NB4 (cell line): ENCODE measurements around the gene HOXA6.

Source experiments
- DNase-seq: peaks from one replicate; pipeline ENCODE4 v3.0.0; 2010; ENCODE audit warnings: low read depth
- H3K4me3 ChIP-seq: one replicate; pipeline ENCODE4 v1.5.1; 2011; ENCODE audit warnings: mild to moderate bottlenecking, low read depth, low read length, moderate library complexity
- MYC ChIP-seq: IDR thresholded peaks from 2 replicates; pipeline ENCODE4 v1.6.1; 2011; ENCODE audit warnings: low read depth, low read length
- POLR2A ChIP-seq: IDR thresholded peaks from 2 replicates; pipeline ENCODE4 v1.6.1; 2011; ENCODE audit warnings: mild to moderate bottlenecking; ENCODE audit not compliant: insufficient read length; ENCODE audit errors: extremely low read depth
- TF ChIP-seq, protein P1 (sequence below): IDR thresholded peaks from 2 replicates; pipeline ENCODE4 v1.6.1; 2011; ENCODE audit warnings: low read depth, low read length
- TF ChIP-seq, protein P2 (sequence below): IDR thresholded peaks from one replicate; pipeline ENCODE4 v1.5.1; 2012; ENCODE audit warnings: low read depth, low read length

The HOXA6 gene

DNA sequence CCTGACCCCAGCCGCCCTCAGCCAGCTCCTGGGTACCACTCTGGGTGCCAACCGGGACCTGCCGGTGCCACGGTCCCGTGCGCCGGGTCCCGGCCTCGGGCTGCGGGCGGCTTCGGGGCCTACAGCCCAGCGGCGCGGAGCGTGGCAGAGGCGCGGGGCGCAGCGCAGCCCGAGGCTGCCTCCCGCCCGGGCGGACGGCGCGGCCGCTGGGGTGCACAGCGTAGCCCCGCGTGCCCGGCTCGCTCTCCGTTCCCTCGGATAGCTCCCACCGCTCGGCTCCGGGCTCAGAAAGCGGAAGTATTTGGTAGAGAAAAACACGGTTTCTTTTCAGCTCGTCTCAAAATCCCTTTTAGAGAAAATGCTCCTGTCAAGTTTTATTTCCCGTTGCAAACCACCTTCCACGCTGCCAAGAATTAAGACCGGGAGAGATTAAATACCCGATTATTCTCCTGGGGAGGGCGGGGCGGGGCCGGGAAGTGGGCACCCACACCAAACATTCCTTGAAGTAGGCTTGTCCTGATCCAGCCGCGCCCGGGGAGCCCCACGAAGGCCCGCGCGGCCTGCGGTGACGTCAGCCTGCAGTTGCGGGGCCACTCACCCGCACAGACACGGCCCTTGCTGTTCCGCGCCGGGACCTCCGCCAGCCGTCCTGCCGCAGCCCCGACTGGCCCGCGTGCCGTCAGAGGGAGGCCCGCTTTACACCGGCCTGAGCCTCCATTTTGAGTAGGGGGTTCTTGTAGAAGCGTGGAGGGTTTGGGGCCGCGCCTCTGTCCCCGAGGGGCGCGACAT is 45.2 kb upstream of the HOXA6 start:
- no peak for TF ChIP-seq MYC
- TF ChIP-seq POLR2A = no peak
- TF ChIP-seq, protein P1, sequence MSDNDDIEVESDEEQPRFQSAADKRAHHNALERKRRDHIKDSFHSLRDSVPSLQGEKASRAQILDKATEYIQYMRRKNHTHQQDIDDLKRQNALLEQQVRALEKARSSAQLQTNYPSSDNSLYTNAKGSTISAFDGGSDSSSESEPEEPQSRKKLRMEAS = no peak
- TF ChIP-seq, protein P2, sequence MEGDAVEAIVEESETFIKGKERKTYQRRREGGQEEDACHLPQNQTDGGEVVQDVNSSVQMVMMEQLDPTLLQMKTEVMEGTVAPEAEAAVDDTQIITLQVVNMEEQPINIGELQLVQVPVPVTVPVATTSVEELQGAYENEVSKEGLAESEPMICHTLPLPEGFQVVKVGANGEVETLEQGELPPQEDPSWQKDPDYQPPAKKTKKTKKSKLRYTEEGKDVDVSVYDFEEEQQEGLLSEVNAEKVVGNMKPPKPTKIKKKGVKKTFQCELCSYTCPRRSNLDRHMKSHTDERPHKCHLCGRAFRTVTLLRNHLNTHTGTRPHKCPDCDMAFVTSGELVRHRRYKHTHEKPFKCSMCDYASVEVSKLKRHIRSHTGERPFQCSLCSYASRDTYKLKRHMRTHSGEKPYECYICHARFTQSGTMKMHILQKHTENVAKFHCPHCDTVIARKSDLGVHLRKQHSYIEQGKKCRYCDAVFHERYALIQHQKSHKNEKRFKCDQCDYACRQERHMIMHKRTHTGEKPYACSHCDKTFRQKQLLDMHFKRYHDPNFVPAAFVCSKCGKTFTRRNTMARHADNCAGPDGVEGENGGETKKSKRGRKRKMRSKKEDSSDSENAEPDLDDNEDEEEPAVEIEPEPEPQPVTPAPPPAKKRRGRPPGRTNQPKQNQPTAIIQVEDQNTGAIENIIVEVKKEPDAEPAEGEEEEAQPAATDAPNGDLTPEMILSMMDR = no peak
- DNase-seq = no peak
- no peak overlapping the region for H3K4me3 ChIP-seq

DNA sequence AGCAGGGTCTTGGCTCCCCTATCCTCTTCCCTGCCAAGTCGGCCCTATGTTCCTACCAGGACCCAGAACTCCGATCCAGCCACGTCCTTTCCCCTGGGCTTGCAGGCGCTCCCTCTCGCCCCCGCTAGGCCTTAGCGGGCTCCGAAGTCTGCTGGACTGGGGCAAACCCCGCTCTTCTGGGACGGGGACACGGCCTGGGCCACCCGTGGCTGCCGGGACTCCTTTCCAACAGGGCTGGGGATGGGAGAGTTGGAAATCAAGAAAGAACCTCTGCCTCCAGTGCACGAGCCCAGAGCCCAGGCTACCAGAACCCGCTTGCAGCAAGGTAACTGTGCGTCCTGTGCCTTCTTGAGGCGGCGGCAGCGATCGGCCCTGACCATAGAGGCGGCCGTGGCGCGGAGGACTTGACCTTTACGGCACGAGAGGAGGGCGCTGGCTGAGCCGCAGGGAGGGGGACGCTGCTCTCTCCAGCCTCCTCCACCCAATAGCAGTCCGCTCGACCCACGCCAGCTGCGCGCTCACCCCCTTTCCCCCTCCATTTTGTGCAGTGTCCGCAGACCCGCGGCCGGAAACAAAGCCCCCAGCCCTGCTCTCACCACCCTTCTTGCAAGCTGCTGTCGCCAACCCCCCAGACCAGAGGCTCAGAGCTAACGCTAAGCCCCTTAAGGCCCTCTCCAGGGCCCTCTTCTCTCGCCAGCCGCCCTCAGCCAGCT is 44.4 kb upstream of the HOXA6 start:
- TF ChIP-seq, protein P2 = no peak
- TF ChIP-seq, protein P1 = no peak
- no peak for DNase-seq
- no peak overlapping the region for H3K4me3 ChIP-seq

DNA sequence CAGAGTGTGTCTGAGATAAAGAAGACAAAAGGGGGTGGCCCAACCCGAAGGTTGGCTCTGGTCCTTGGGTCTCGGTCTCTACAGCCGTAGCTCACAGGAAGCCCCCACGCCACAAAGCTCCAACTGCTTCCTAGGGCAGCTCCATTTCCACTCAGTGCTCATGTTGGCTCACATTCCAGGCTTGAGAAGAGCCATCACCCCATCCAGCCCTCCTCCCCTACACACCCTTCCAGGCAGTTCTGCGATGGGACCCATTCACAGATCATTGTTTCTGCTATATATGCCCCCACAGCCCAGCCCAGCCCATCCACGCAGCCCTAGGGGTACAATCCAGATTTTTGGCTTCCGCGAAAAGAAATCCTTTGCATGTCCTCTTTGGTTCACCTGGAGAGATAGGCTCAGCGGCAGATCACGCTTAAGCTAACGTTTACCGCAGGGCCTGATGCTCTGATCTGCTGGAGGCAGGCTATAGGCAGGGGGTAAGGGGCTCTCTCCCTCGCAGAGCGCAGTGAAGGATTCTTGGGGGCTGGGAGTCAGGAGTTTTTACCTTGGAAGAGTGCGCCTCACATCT is 43.7 kb upstream of the HOXA6 start:
- no peak for DNase-seq
- TF ChIP-seq, protein P2 = no peak
- TF ChIP-seq, protein P1 = no peak
- TF ChIP-seq POLR2A (no peak), MYC (no peak)
- no peak overlapping the region for H3K4me3 ChIP-seq

DNA sequence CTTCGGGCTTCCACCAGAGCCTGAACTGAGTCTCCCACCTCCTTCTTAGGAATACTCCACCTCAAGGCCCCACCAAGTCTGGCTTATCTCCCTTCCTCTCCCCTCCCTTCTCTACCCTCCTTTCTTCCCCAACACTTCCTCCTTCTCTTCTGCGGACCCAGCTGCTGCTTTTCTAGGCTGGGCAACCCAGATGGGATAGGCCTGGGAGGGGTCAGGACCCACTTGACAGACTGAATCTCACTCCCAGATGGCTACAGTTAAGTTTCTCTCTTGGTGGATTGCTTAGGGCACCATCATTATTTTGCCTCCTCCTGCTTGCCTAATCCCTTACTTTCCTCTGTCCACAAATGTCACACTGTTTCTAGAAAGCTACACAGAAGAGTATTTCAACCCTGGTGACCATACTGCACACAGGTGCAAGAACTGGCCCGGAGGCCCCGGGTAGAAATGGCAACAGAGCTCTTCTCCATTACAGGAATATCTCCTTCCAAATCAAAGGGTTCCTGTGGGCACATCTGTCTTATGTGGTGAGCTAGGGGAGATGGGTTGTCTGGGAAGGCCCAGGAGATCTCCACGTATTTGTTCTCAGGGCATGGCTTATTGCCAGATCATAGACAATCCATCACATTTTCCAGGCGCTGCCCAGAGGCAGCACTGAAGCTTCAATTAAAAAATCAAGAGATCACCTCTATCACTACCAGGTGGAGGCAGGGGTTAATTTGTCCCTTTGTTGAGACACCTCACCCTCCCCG is 42.6 kb upstream of the HOXA6 start:
- H3K4me3 ChIP-seq = no peak overlapping the region

DNA sequence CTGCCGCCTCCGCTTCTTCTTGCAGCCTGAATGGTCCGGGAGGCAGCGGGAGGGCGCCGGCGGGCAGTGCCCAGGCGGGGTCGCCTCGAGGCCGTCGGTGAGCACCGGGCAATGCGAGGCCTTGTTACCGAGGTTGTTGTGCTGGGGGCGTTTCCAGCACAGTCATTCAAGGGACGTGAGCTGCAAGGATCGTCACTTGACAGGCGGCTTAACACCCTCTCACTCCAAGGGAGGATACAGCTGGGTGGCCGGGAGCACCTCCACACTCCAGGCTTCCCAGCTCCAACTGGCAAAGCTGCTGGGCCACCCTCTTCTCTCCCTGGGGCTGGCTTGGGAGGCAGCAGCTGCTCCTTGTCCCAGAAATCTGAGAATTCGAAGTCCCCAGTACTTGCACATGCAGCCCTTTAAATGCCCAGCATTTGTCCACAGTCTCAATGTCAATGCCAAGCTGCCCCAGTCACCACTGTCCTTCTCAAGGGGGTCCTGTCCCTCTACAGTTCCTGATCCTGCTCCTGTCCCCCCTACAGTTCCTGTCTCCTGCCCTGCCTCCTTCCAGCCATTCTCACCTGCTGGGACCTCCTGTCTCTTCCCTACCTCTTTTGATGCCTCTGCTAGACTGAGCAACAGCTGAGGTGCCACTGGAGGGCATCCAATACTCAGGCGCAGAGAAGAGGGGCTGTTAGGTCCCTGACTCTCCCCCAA is 41.9 kb upstream of the HOXA6 start:
- peak overlapping the region; percentile 75 for H3K4me3 ChIP-seq
- TF ChIP-seq POLR2A = peak; percentile 24
- TF ChIP-seq, protein P1 = no peak
- TF ChIP-seq, protein P2 = peak; percentile 7
- DNase-seq = peak; percentile 56

More for the DNA sequence above, 42.6 kb upstream of the HOXA6 start:
- TF ChIP-seq, protein P1 = no peak
- TF ChIP-seq POLR2A (no peak), MYC (no peak)
- TF ChIP-seq, protein P2 = no peak
- DNase-seq = peak; percentile 43
